Stomach (tissue), 9 donors: ENCODE measurements around the gene CCNK. TPM values are rescaled to one million over a fixed set of nuclear protein-coding genes. Genes with fewer than 3 reads are reported as not detected.

Source experiments
- DNase-seq, 2 donors: peaks; one replicate each; pipeline versions ENCODE4 v3.0.0 to v3.0.0-alpha.2; 2013 to 2019
- H3K27ac ChIP-seq, 5 donors: fragments of 200-600 bp in 4 of 5; sonication (generic) in 4 of 5; one replicate each; pipeline ENCODE4 v1.5.1; 2013 to 2019; ENCODE audit warnings: mild to moderate bottlenecking in 1 of 5, moderate library complexity in 1 of 5
- H3K27me3 ChIP-seq, 3 donors: fragments of 200-600 bp; sonication (generic); one replicate each; pipeline ENCODE4 v1.5.1; 2017 to 2019; ENCODE audit warnings: mixed run types in 1 of 3
- H3K36me3 ChIP-seq, 4 donors: fragments of 200-600 bp; sonication (generic); 1 replicate in 3 of 4; 2 replicates in 1 of 4; pipeline ENCODE4 v1.5.1; 2016 to 2019
- H3K4me1 ChIP-seq, 4 donors: fragments of 200-600 bp; sonication (generic); one replicate each; pipeline ENCODE4 v1.5.1; 2016 to 2019
- H3K4me3 ChIP-seq, 4 donors: fragments of 200-600 bp; sonication (generic) in 3 of 4; one replicate each; pipeline ENCODE4 v1.5.1; 2016 to 2019; ENCODE audit warnings: mild to moderate bottlenecking in 1 of 4
- H3K9me3 ChIP-seq, 4 donors: fragments of 200-600 bp; sonication (generic); one replicate each; pipeline ENCODE4 v1.5.1; 2016 to 2019
- CTCF ChIP-seq, 7 experiments: fragments of 450-650 bp in 4 of 7; fragments of 200-600 bp in 3 of 7; sonication (generic) in 3 of 7; IDR thresholded peaks; one replicate each; pipeline ENCODE4 v1.5.1; 2016 to 2019; ENCODE audit warnings: antibody characterized with exemption in 7 of 7, control low read depth in 2 of 7, mild to moderate bottlenecking in 1 of 7
- EP300 ChIP-seq: sonication (generic); formaldehyde crosslinking; IDR thresholded peaks from one replicate; pipeline ENCODE4 v1.6.1; 2017; ENCODE audit warnings: antibody characterized with exemption
- POLR2A ChIP-seq, 4 donors: fragments of 450-650 bp; IDR thresholded peaks; one replicate each; pipeline ENCODE4 v1.6.1; 2016; ENCODE audit warnings: antibody characterized with exemption in 4 of 4, control low read depth in 2 of 4, mild to moderate bottlenecking in 1 of 4, moderate library complexity in 1 of 4
- POLR2AphosphoS5 ChIP-seq, 3 donors: sonication (generic); formaldehyde crosslinking; IDR thresholded peaks; one replicate each; pipeline ENCODE4 v1.6.1; 2016; ENCODE audit warnings: antibody characterized with exemption in 3 of 3
- WGBS, 5 donors: extraction: QIAGEN DNeasy Blood & Tissue Kit in 3 of 5; methylation state at CpG; one replicate each; pipeline versions ENCODE4 v1.1.5 to v1.1.7; 2013 to 2018; 5-methylcytosine and 5-hydroxymethylcytosine counted together
- intact Hi-C: fragments of 100-400 bp; cut with DNase I; formaldehyde crosslinking; loops from one replicate; pipeline ENCODE4 v1.15.1; 2023; ENCODE audit warnings: low total_unique reads
- polyA plus RNA-seq, 3 donors: library from polyadenylated mRNA; stranded (reverse); fragments of 200-250 nt; gene quantifications; one replicate each; pipeline ENCODE4 v1.2.3, GENCODE V29; 2013
- total RNA-seq, 5 donors: library from RNA; depleted of rRNA; stranded (reverse); fragments of >200 nt; gene quantifications; one replicate each; pipeline versions ENCODE4 v1.1.0 to v1.2.3, GENCODE V29; 2014 to 2016
- donor health status: healthy with polysubstance abuse.
- donor health status: Bipolar disorder and iron deficiency.
- donor health status: healthy.

Gene CCNK
- total and polyA plus RNA-seq, 8 donors: 2.3 to 48.3 (median 11.4) TPM

- intact Hi-C loops: no loop called here
- 36 to 64% (median 43%) methylated on average over 9 of the region's 9 CpGs for WGBS, 5 donors
- Histone ChIP-seq H3K9me3 (no peaks in the 10 kb centered on the region), H3K4me1 (peaks cover 45 to 82% (median 64%) of the 10 kb centered on the region in 4 donors), H3K27ac (peak overlapping the region; percentile 63 to 87 (median 83)), H3K4me3 (no peak overlapping the region), H3K27me3 (no peaks in the 10 kb centered on the region), H3K36me3 (no peaks in the 10 kb centered on the region)
- TF ChIP-seq CTCF (IDR thresholded peaks at IDR 0.05): no peak
- peak in 2 of 3 donors; percentile 64 to 91 for TF ChIP-seq POLR2AphosphoS5 (IDR thresholded peaks at IDR 0.05)
- peak; percentile 88 to 93 for DNase-seq
These were observed 73.7 kb downstream of the CCNK start for GRCh38 chr14:99554757-99555531.

DNA sequence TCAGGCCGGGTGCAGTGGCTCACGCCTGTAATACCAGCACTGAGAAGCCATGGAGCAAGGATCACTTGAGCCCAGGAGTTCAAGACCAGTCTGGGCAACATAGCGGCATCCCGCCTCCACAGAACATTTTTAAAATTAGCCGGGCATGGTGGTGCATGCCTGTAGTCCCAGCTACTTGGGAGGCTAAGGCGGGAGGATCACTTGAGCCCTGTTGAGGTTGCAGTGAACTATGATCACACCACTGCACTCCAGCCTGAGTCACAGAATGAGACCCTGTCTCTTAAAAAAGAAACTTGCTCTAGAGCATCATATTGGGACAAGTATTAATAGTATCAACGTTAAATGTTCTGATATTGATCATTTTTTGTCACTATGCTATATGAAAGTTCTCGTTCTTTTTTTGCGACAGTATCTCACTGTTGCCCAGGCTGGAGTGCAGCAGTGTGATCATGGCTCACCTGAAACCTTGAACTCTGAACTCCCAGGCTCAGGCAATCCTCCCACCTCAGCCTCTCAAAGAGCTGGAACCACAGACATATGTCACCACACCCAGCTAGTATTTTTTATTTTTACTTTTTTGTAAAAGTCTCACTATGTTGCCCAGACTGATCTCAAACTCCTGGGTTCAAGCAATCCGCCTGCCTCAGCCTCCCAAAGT, 75.1 kb downstream of the CCNK start:
- H3K36me3 ChIP-seq: no peaks in the 10 kb centered on the region
- no peak overlapping the region for H3K4me3 ChIP-seq
- TF ChIP-seq EP300 (no peak), POLR2AphosphoS5 (IDR thresholded peaks at IDR 0.05) (no peak), CTCF (IDR thresholded peaks at IDR 0.05) (no peak), POLR2A (IDR thresholded peaks at IDR 0.05) (no peak)
- no peak for DNase-seq
- no peaks in the 10 kb centered on the region for H3K27me3 ChIP-seq
- intact Hi-C loops: no loop called here
- H3K27ac ChIP-seq: peak overlapping the region; percentile 60 to 87 (median 83)
- H3K4me1 ChIP-seq: peaks cover 58 to 82% (median 65%) of the 10 kb centered on the region in 4 donors
- 88 to 92% (median 89%) methylated on average over 10 of the region's 10 CpGs for WGBS, 5 donors
- H3K9me3 ChIP-seq: no peaks in the 10 kb centered on the region

- TF ChIP-seq CTCF (IDR thresholded peaks at IDR 0.05) (no peak), EP300 (no peak), POLR2AphosphoS5 (IDR thresholded peaks at IDR 0.05) (no peak), POLR2A (IDR thresholded peaks at IDR 0.05) (no peak)
- DNase-seq: no peak
- 72 to 83% (median 80%) methylated on average over 16 of the region's 16 CpGs for WGBS, 5 donors
- H3K27ac ChIP-seq: peak overlapping the region in 3 of 5 donors; percentile 79 to 83 (median 79)
- no peaks in the 10 kb centered on the region for H3K9me3 ChIP-seq
- no peaks in the 10 kb centered on the region for H3K27me3 ChIP-seq
- no peaks in the 10 kb centered on the region for H3K36me3 ChIP-seq
- intact Hi-C loops: no loop called here
- peaks cover 60 to 82% (median 65%) of the 10 kb centered on the region in 4 donors for H3K4me1 ChIP-seq
- no peak overlapping the region for H3K4me3 ChIP-seq
These were observed 78.2 kb downstream of the CCNK start for GRCh38 chr14:99559286-99559990.

DNA sequence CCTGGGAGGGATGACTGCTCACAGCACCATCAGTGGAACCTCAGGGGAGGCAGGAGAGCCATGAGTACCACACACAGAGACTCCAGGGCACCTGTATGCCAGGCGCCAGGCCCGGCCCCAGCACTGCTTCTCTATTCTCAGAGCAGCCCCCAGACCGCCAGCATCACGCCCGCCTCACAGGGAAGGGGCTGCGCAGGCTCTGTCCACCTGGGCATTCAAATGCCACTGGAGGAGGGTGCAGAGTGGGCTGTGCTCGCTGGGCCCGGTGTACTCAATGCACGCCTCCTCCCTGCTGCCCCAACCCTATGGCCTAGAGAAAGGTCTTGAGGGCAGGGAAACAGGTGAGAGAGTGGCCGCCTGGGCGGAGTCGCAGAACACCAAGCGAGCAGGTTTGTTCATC, 79.2 kb downstream of the CCNK start:
- Histone ChIP-seq H3K36me3 (no peaks in the 10 kb centered on the region), H3K27me3 (no peaks in the 10 kb centered on the region), H3K4me3 (no peak overlapping the region), H3K4me1 (peaks cover 63 to 82% (median 66%) of the 10 kb centered on the region in 4 donors), H3K9me3 (no peaks in the 10 kb centered on the region), H3K27ac (peak overlapping the region in 4 of 5 donors; percentile 73 to 83 (median 79))
- no peak for DNase-seq
- intact Hi-C loops: no loop called here
- no peak for TF ChIP-seq EP300
- no peak for TF ChIP-seq POLR2A (IDR thresholded peaks at IDR 0.05)
- TF ChIP-seq CTCF (IDR thresholded peaks at IDR 0.05): no peak
- no peak for TF ChIP-seq POLR2AphosphoS5 (IDR thresholded peaks at IDR 0.05)
- WGBS, 5 donors: 84 to 88% (median 87%) methylated on average over 13 of the region's 13 CpGs
